ENCODE data around the gene FAT1.
"Not testable (repeated sequence)": the region's sequence is repeated elsewhere in the genome, so short reads cannot be mapped to it uniquely, and the experiment has no call there.

FAT1 gene

GRCh38 chr4:186659935-186660334 is 63.7 kb downstream of the FAT1 start:
- DNase-seq (ENCODE audit: low read depth in 1 of 2, low spot score in 1 of 2) = no peak

GRCh38 chr4:186659456-186659855 is 64.2 kb downstream of the FAT1 start:
- not testable (repeated sequence) for DNase-seq (ENCODE audit: low read depth in 1 of 2, low spot score in 1 of 2)

DNA sequence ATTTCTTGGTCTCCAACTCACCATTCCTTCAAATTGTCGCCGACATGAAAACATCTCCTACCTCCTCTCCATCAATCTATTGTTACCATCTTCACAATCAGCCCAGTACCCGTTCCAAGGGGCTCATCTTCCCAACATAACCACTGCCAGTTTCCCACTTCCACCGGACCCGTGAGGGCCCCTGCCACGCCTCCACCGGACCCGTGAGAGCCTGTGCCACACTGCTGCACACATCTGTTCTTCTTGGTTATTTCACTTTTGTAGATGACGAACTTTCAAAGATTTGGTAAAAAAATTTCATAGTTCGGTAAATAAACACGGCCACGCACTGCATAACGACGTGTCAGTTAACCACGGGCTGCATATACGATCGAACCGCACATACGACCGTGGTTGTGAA is 65.0 kb downstream of the FAT1 start:
- no peak for DNase-seq (ENCODE audit: low read depth in 1 of 2, low spot score in 1 of 2)

DNA sequence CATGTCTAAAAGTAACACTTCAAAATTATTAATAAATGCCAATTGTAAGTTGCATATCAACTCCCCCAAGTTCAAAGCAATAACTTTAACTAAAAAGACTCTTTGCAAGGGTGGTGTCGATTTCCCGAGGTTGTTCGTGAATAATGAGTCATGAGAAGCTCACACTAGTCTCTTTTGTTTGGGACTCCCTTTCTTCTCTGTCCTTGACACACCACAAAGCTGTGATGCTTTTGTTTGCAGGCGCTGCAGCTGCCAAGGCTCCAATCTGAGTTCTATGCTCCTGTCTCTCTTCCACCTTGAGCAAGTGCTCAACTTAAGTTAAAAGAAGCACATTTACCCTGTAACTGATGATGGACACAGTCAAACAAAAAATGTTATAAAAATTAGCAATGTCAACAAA is 65.9 kb downstream of the FAT1 start:
- no peak for DNase-seq (ENCODE audit: low read depth in 1 of 2, low spot score in 1 of 2)

- no peak for DNase-seq (ENCODE audit: low read depth in 1 of 2, low spot score in 1 of 2)
These were observed 69.7 kb downstream of the FAT1 start for GRCh38 chr4:186653969-186654368.

DNA sequence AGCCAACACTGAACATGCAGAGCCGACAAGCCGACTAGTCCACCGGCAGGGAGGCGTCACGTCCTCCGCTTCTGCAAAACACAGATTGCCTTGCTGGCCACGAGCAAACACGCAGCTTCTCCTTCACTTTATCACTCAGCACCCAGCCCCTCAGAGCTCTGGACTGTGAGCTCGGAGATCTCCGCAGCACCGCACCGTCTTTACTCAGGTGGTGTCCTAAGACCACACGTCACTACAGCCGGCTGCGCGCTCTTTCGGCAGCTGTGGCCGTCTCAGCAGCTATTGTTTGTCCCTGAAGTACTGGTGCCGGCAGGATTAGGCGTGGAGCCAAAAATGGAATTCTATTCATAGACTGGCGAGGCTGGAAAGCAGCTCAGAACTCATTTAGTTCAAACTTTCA is 72.0 kb downstream of the FAT1 start:
- no peak for DNase-seq (ENCODE audit: low read depth in 1 of 2, low spot score in 1 of 2)

DNA sequence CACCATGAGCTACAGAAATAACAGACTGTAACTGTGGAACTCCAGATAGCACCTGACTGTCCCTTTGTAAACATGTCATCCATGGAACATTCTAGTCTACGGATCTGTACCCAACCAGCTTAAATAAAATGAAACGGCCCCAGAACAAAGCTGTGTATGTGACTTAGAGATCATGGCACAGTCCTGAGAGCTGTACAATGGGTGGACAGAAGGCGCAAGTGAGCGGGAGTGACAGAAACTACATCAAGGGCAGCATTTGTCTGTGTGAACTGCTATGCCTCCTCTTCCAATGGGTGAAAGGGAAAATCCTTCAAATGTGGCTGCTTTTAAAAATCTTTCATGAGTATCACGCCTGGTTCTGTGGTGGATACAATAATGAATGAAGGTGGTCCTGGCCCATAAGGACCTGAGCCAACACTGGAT is 72.5 kb downstream of the FAT1 start:
- no peak for DNase-seq (ENCODE audit: low read depth in 1 of 2, low spot score in 1 of 2)

GRCh38 chr4:186650401-186651180 is 73.1 kb downstream of the FAT1 start:
- no peak for DNase-seq (ENCODE audit: low read depth in 1 of 2, low spot score in 1 of 2)

DNA sequence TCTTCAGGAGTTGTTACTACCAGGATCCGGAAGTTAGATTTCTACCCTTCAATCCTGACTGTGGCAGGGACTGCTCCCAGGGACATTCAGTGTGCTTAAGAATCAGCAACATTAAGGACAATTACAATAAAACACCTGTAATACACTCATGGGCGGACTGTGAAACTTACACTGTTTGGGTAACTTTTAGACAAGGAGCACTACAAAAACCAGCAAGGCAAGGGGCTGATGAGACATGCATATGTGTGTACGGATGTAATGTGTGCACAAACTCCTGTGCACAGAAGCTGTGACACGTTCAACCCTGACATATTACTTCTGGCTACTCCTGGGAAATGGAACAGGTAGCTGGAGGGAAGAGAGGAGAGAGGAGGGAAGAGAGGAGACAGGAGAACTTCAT is 75.8 kb downstream of the FAT1 start:
- no peak for DNase-seq (ENCODE audit: low read depth in 1 of 2, low spot score in 1 of 2)

DNA sequence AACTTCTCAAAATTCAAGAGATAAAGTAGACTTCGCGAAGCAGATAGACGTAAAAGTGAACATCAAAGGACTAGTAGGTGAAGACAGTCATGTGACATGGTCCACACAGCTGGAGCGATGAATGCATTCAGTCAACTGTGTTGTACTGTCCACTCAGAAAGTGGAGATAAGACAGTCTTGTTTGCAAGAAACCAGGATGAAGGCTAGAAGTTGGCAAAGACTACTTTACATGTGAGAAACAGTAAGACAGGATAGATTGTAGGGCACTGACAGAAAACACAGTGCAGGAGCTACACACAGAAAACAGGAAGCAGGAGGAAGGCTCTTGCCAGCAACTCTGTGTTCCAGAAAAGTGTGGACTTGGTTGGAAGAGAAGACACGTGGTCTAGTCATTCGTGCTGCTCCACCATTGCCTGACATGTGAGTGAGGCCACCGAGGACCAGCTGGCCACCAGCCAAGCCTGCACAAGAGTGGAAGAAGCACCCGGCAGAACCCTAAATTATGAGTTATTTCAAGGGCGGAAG is 78.9 kb downstream of the FAT1 start:
- no peak for DNase-seq (ENCODE audit: low read depth in 1 of 2, low spot score in 1 of 2)

- no peak for DNase-seq (ENCODE audit: low read depth in 1 of 2, low spot score in 1 of 2)
These were observed 79.4 kb downstream of the FAT1 start for GRCh38 chr4:186644311-186644638.

DNA sequence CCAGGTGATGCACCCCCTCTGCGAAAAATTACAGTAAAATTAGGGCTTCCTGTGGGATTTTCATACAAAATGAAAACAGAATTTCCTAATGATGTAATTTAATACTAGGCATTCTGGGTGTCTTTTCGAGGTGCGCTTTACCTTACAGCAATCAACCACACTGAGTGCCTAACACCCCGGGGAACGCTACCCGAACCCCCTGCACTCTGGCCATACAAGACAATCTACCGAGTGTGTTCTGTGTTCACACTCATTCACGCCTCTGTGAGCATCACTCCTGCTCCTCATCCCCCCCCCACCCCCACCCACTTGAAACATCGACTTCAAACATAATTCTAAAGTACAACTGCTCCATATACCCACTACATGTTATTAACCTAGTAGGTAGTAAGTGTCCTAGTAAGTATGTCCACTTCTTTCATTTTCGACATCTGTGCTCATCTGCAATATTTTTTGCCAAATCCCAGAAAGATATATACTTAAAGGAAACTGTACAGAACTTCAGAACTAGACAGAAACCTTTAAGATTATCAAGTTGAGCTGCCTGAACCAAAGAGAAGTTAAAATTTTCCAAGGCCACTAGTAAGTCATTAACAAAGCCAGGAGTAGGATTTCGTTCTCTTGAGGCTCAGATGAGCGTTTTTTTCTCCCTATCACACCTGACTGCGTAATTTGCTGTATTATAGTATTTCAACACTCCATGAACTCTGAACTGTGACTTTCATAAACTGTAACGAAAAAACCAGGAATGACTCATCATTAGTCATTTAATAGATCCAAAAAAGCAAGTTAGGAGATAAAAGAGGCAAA is 80.0 kb downstream of the FAT1 start:
- no peak for DNase-seq (ENCODE audit: low read depth in 1 of 2, low spot score in 1 of 2)

DNA sequence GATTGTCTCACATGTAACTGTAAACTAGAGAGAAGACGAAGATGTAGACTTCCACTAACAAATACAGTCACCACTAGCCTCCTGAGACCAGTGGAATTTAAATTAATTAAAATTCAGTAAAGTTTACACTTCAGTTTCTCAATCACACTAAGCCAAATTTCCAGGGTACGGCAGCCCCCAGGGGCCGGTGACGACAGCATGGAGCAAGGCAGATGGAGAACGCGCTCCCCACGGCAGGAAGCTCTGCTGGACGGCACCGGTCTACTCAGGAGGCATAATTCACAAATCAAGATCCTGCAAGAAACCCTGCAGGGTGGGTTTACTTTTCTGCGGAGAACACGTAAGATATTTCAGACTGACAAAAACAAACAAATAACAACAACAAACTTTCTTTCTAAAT is 80.7 kb downstream of the FAT1 start:
- no peak for DNase-seq (ENCODE audit: low read depth in 1 of 2, low spot score in 1 of 2)

DNA sequence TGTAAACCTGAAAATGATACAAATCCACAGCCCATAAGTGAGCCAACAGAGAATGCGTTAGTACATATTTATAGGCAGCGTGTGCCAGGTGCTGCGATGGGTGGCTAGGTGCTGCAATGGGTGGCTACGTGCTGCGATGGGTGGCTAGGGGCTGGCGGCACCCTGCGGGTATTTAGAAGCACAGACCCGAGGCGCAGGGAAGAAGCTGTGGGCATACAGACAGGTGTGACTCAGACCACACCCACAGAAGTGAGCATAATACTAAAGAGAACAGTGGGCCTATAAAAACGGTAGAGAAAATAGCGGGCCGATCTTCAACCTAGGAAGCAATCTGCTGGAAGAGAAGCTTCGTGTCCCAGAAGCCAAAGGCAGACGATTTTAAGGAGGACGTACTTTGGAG is 81.1 kb downstream of the FAT1 start:
- no peak for DNase-seq (ENCODE audit: low read depth in 1 of 2, low spot score in 1 of 2)

DNA sequence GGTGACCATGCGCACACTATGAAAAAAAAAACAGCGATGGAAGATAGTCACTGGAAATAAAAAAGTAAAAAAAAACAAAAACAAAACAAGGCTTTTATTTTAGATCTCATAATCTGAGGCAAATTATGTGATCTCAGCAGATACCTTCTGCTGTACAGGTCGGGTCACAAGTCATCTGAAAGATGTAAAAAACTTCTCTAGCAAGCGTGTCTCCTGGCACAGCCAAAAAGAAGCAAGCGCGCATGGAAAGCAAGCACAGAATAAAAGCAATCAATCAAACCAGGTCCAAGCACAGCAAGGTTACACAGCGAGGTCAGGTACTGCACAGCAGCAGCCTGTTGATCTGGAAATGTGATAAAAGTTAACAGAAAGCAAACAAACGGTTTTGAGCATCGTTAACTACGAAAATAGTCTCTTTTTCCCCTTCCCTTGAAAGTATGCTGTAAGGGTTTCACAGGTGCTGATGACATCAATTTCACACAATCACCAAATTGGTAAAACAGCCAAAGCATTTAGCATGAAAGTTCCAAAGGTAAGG is 89.0 kb downstream of the FAT1 start:
- no peak for DNase-seq (ENCODE audit: low read depth in 1 of 2, low spot score in 1 of 2)

DNA sequence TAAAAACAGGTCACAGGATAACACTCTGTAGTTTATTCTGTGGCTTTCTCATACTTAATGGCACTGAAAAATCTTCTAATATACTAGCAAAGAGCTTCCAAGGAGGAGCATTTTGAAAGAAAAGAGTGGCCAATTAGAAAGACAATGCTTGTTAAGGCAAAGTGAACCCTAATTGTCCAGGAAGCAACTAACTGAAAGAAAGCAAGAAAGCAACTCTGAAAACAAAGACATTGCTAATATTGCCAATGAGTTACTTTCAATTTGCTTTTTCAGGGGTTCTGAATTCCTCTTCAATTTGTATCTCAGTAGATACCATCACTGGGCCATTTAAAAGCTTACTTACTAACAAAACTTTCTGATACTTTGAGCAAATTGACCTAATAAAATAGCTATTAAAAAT is 89.8 kb downstream of the FAT1 start:
- DNase-seq (ENCODE audit: low read depth in 1 of 2, low spot score in 1 of 2) = no peak

DNA sequence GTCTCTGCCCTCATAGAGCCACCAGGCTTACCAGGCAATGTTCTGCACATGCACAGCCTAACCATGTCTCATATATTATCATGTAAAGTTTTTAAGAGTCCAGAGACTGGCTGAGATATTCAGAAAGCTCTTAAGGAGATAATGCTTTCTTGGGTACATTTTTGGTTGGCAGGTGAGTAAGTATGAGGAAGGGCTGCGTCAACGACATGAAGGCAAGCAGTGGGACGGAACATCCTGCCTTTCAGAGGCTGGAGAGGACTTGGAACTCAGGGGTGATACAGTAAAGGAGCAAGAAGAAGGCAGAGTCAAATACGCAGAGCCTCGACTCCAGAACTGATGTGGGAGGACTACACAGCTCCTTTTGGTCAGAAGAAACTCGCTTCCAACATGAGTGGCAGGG is 93.5 kb downstream of the FAT1 start:
- DNase-seq (ENCODE audit: low read depth in 1 of 2, low spot score in 1 of 2) = no peak

DNA sequence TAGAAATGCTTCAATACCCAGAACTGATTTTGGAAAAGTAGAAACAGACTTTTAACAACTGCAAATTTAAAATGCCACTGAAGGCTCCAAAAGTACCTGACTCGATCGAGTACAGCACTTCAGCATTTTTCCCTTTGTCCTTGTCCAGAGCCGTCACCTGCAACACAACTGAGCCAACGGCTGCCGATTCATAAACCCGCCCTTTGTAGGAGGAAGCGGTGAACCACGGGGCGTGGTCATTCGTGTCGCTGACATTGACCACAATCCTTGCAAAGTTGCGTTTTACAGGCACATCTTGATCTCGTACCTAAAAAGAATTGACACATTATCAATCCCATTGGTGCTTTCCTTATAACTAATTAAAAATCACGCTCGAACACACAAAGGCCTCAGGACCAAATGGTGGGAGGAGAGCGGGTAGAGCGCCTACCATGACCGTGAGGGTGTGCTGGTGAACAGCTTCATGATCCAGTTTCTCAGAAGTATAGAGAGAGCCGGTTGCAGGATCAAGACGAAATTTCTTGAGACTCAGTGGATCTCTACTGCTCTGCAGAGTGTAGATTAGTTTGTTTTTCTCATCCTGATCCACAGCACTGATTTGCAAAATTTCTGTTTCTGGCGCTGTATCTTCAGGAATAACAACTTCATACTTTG is 95.5 kb downstream of the FAT1 start:
- DNase-seq (ENCODE audit: low read depth in 1 of 2, low spot score in 1 of 2) = no peak

GRCh38 chr4:186627226-186627865 is 96.3 kb downstream of the FAT1 start:
- DNase-seq (ENCODE audit: low read depth in 1 of 2, low spot score in 1 of 2) = no peak

DNA sequence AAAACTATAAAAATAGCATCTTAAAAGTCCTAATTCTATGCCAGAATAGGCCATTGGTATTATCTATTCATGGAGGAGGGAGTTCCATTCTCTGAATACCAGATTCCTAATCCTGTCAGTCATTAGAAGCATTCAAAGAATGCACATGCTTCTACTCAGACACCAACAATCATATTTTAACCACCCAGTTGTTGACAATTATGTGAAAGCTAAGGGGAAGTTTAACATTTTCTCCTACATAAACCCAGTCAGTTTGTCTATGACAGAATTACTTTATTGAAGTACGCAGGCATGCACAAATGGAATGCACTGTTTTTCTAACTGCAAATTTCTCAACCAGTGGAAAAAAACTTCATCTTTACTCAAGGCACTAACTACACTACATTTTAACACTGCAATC is 98.7 kb downstream of the FAT1 start:
- no peak for DNase-seq (ENCODE audit: low read depth in 1 of 2, low spot score in 1 of 2)

- no peak for DNase-seq (ENCODE audit: low read depth in 1 of 2, low spot score in 1 of 2)
These were observed 100.1 kb downstream of the FAT1 start for GRCh38 chr4:186623546-186623945.
